GM23338 (cell line): ENCODE results near the gene UCP3. TPM values are rescaled to one million over a fixed set of nuclear protein-coding genes. Genes with fewer than 3 reads are reported as not detected.

Experiments
- ATAC-seq: fragments of 200-7000 bp; cut with Tn5 transposase; 3 replicates; pipeline ENCODE4 v1.9.1; 2020
- DNase-seq: peaks from one replicate; pipeline ENCODE4 v3.0.0-alpha.2; 2015; ENCODE audit warnings: low spot score
- H2AFZ ChIP-seq: fragments of 200-600 bp; sonication (generic); 2 replicates; pipeline ENCODE4 v1.8.0; 2016; ENCODE audit warnings: antibody characterized with exemption, mild to moderate bottlenecking, moderate library complexity
- H3F3A ChIP-seq: fragments of 200-600 bp; sonication (generic); replicated peaks from 2 replicates; pipeline ENCODE4 v1.8.0; 2017; ENCODE audit warnings: antibody characterized with exemption, mixed run types, low read depth
- H3K27ac ChIP-seq: fragments of 200-600 bp; sonication (generic); 2 replicates; pipeline ENCODE4 v1.6.1; 2016; ENCODE audit warnings: low read depth
- H3K27me3 ChIP-seq: fragments of 200-600 bp; sonication (generic); 2 replicates; pipeline ENCODE4 v1.8.0; 2016; ENCODE audit warnings: mild to moderate bottlenecking, mixed run types, moderate library complexity; ENCODE audit not compliant: insufficient read depth
- H3K36me3 ChIP-seq: fragments of 200-600 bp; sonication (generic); 2 replicates; pipeline ENCODE4 v1.8.0; 2016; ENCODE audit warnings: mild to moderate bottlenecking; ENCODE audit not compliant: insufficient read depth
- H3K4me1 ChIP-seq: fragments of 200-600 bp; sonication (generic); 2 replicates; pipeline ENCODE4 v1.8.0; 2016; ENCODE audit warnings: mild to moderate bottlenecking, moderate library complexity; ENCODE audit not compliant: insufficient read depth
- H3K4me2 ChIP-seq: fragments of 200-600 bp; sonication (generic); 2 replicates; pipeline ENCODE4 v1.7.1; 2017; ENCODE audit warnings: mixed run types
- H3K4me3 ChIP-seq: fragments of 200-600 bp; sonication (generic); 2 replicates; pipeline ENCODE4 v1.6.1; 2016; ENCODE audit warnings: mixed run types
- H3K79me2 ChIP-seq: fragments of 200-600 bp; sonication (generic); replicated peaks from 2 replicates; pipeline ENCODE4 v1.8.0; 2017; ENCODE audit warnings: mild to moderate bottlenecking; ENCODE audit not compliant: insufficient read depth
- H3K9me2 ChIP-seq: fragments of 200-600 bp; sonication (generic); 2 replicates; pipeline ENCODE4 v1.8.0; 2017; ENCODE audit not compliant: insufficient read depth
- H4K20me1 ChIP-seq: fragments of 200-600 bp; sonication (generic); replicated peaks from 2 replicates; pipeline ENCODE4 v1.8.0; 2017; ENCODE audit warnings: mild to moderate bottlenecking; ENCODE audit not compliant: insufficient read depth
- H3K27ac Mint-ChIP-seq: 2 replicates; pipeline ENCODE4 v1.8.0; 2020; ENCODE audit warnings: inconsistent platforms, mild to moderate bottlenecking, moderate library complexity, mixed read lengths
- H3K27me3 Mint-ChIP-seq: 3 replicates; pipeline ENCODE4 v1.8.0; 2022; ENCODE audit warnings: low read depth, mild to moderate bottlenecking, moderate library complexity, mixed read lengths, inconsistent platforms; ENCODE audit not compliant: insufficient read depth, poor library complexity
- H3K36me3 Mint-ChIP-seq: 3 replicates; pipeline ENCODE4 v1.8.0; 2021; ENCODE audit warnings: low read depth, mild to moderate bottlenecking, inconsistent platforms, moderate library complexity, mixed read lengths
- H3K4me1 Mint-ChIP-seq: 3 replicates; pipeline ENCODE4 v1.8.0; 2020; ENCODE audit warnings: mild to moderate bottlenecking, inconsistent platforms, mixed read lengths
- H3K4me3 Mint-ChIP-seq: 3 replicates; pipeline ENCODE4 v1.8.0; 2021; ENCODE audit warnings: moderate library complexity, mild to moderate bottlenecking, inconsistent platforms, mixed read lengths
- H3K9me3 Mint-ChIP-seq: 3 replicates; pipeline ENCODE4 v1.8.0; 2020; ENCODE audit warnings: moderate library complexity, mild to moderate bottlenecking, inconsistent platforms, mixed read lengths
- CTCF ChIP-seq, 2 experiments: fragments of 200-600 bp in 1 of 2; sonication (generic) in 1 of 2; conservative IDR thresholded peaks; 2 replicates each; pipeline versions ENCODE4 v1.5.1 to v1.6.1; 2016 to 2017; ENCODE audit warnings: antibody characterized with exemption in 2 of 2, low read depth in 2 of 2, mild to moderate bottlenecking in 2 of 2, moderate library complexity in 1 of 2
- JUNB ChIP-seq: IDR thresholded peaks from one replicate; pipeline ENCODE4 v1.6.1; 2016; ENCODE audit warnings: antibody characterized with exemption; ENCODE audit not compliant: unreplicated experiment
- POLR2AphosphoS5 ChIP-seq: IDR thresholded peaks from 2 replicates; pipeline ENCODE4 v1.6.1; 2016; ENCODE audit warnings: antibody characterized with exemption, low read depth
- STAT1 ChIP-seq: IDR thresholded peaks from one replicate; pipeline ENCODE4 v1.6.1; 2016; ENCODE audit warnings: antibody characterized with exemption; ENCODE audit not compliant: unreplicated experiment
- ZNF114 ChIP-seq: fragments of 250-450 bp; sonication (Bioruptor Pico); IDR thresholded peaks from 2 replicates; pipeline ENCODE4 v1.5.0; 2020; ENCODE audit warnings: mild to moderate bottlenecking, moderate library complexity
- ZNF462 ChIP-seq: fragments of 250-450 bp; sonication (Bioruptor Pico); IDR thresholded peaks from 2 replicates; pipeline ENCODE4 v1.5.0; 2020; ENCODE audit warnings: mild to moderate bottlenecking, moderate library complexity
- polyA plus RNA-seq: library from polyadenylated mRNA; unstranded; fragments of >200 nt; fragmentation: Nextera tagmentation; extraction: Ambion mirVana; gene quantifications from 2 replicates; pipeline ENCODE4 v1.2.1, GENCODE V29; 2016
- total RNA-seq: library from RNA; depleted of rRNA; stranded (reverse); fragments of >200 nt; shearing (Covaris generic); gene quantifications from 2 replicates; pipeline ENCODE4 v1.2.3, GENCODE V29; 2014

Gene UCP3
- total and polyA plus RNA-seq, 2 experiments from 2014 or later, result 0.21 to 0.40 TPM

- Histone ChIP-seq H3K4me1 (no peaks in the 10 kb centered on the region), H3F3A (no peaks in the 10 kb centered on the region), H2AFZ (no peak overlapping the region), H4K20me1 (no peaks in the 10 kb centered on the region), H3K9me2 (no peaks in the 10 kb centered on the region), H3K79me2 (no peaks in the 10 kb centered on the region), H3K27ac (no peak overlapping the region), H3K27me3 (no peaks in the 10 kb centered on the region), H3K4me2 (no peak overlapping the region), H3K36me3 (no peaks in the 10 kb centered on the region), H3K4me3 (no peak overlapping the region)
- TF ChIP-seq JUNB (no peak), POLR2AphosphoS5 (no peak), ZNF462 (CRISPR knock-in tag) (no peak)
- H3K4me3 Mint-ChIP-seq, result no peak overlapping the region
- DNase-seq (no peak), ATAC-seq (no peak)
- peaks cover 17% of the 10 kb centered on the region for H3K4me1 Mint-ChIP-seq
- no peaks in the 10 kb centered on the region; the same call in 2 of the 3 replicates for H3K36me3 Mint-ChIP-seq
- no peaks in the 10 kb centered on the region for H3K9me3 Mint-ChIP-seq
- H3K27me3 Mint-ChIP-seq, result peaks cover 7% of the 10 kb centered on the region
- H3K27ac Mint-ChIP-seq, result no peak overlapping the region
These were observed 4.7 kb downstream of the UCP3 start for GRCh38 chr11:74004046-74004695.

GRCh38 chr11:74002832-74003231, 6.1 kb downstream of the UCP3 start:
- Histone ChIP-seq H4K20me1 (no peaks in the 10 kb centered on the region), H3K79me2 (no peaks in the 10 kb centered on the region)
- no peak overlapping the region for H3K4me3 Mint-ChIP-seq
- TF ChIP-seq STAT1 (no peak), CTCF (conservative IDR thresholded peaks at IDR 0.05; ENCODE audit: low read depth in 2 of 2) (no peak), ZNF114 (CRISPR knock-in tag) (no peak)

More at GRCh38 chr11:74002832-74003231, 6.1 kb downstream of the UCP3 start:
- no peak overlapping the region for H2AFZ ChIP-seq
- H3K36me3 ChIP-seq, result no peaks in the 10 kb centered on the region
- H3K27ac ChIP-seq, result no peak overlapping the region
- ATAC-seq (no peak), DNase-seq (no peak)
- H3K27me3 Mint-ChIP-seq, result peaks cover 5% of the 10 kb centered on the region
- H3F3A ChIP-seq, result no peaks in the 10 kb centered on the region
- H3K9me3 Mint-ChIP-seq, result no peaks in the 10 kb centered on the region
- peaks cover 13% of the 10 kb centered on the region; the same call in 2 of the 3 replicates for H3K4me1 Mint-ChIP-seq
- no peaks in the 10 kb centered on the region for H3K4me1 ChIP-seq
- H3K27ac Mint-ChIP-seq, result no peak overlapping the region
- H3K9me2 ChIP-seq, result no peaks in the 10 kb centered on the region
- H3K27me3 ChIP-seq, result no peaks in the 10 kb centered on the region
- no peaks in the 10 kb centered on the region; the same call in 2 of the 3 replicates for H3K36me3 Mint-ChIP-seq
- no peak overlapping the region for H3K4me2 ChIP-seq
- H3K4me3 ChIP-seq, result no peak overlapping the region
